A172 (cell line): ENCODE data around the gene RBMS1. TPM values are rescaled to one million over a fixed set of nuclear protein-coding genes. Genes with fewer than 3 reads are reported as not detected.
"Not testable (repeated sequence)": the region's sequence is repeated elsewhere in the genome, so short reads cannot be mapped to it uniquely, and the experiment has no call there.

Source experiments
- DNase-seq: peaks from one replicate; pipeline ENCODE4 v3.0.0-alpha.2; 2015; ENCODE audit warnings: low spot score
- total RNA-seq: library from RNA; depleted of rRNA; stranded (reverse); fragments of >200 nt; shearing (Covaris generic); gene quantifications from 2 replicates; pipeline ENCODE4 v1.2.3, GENCODE V29; 2014

RBMS1 gene
- total RNA-seq, 1 experiment from 2014 or later = 83.7 TPM

DNA sequence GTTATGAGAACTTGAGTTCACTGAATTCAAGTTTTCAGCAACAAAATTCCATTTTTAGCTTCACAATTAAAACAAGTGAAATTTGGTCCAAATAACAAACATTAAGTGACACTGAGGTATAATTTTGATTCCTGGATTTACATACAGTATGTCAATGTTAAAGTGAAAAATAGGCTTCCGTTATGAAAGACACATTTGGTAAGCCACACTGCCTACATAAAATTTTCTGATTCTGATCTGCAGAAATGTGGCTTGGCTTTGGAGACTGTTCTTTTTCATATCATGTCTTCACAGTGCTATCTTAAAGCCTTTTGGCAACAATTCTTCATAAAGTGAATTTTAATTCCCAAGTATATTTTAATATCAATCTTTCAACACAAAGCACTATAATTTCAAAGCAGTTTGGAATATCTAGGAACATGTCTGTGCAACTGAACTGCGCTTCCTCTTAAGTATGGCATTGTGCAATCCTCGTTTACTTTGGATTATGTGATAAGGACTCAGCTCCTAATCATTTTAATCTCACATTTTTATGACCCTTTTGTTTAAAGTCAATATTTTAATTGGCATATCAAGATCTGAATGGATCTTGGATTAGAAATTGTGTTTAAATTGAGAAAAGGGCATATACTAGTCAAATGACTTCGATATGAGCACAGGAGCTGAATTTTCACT, 60.0 kb downstream of the RBMS1 start:
- DNase-seq = no peak

DNA sequence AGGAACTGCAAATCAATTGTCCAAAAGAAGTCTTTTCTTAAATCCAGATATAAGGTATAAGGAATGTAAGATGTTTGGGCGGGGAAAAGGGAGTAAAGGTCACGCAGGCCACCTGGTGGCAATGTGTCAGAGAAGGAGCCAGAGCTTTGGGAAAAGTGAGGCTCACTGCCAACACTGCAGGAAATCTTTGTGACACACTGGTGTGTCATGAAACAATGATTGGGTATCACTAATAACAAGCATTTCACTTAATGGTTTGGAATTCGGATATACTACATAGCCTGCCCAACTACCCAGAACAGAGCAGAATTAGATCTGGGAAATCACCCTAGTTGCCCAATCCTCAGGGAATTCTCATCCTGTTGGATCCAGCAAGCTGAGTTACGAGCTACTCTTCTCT, 61.0 kb downstream of the RBMS1 start:
- peak; percentile 86 for DNase-seq

- no peak for DNase-seq
Observed at GRCh38 chr2:160431441-160431840, 62.2 kb downstream of the RBMS1 start.

DNA sequence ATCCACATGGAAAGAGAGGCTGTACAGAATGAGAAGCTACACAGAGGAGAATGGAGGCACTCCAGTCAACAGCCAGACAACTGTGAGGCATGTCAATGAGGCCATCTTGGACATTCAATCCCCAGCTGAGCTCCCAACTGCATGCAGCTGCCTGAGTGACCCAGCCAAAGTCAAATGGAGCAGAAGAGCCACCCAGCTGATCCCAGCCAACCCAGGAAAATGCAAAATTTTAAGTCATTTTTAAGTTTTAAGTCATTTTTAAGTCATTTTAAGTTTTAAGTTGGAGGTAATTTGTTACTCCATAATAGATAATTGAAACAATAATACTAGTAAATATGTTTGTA, 63.6 kb downstream of the RBMS1 start:
- no peak for DNase-seq

- peak; percentile 68 for DNase-seq
Observed at GRCh38 chr2:160429248-160430000, 64.2 kb downstream of the RBMS1 start.

DNA sequence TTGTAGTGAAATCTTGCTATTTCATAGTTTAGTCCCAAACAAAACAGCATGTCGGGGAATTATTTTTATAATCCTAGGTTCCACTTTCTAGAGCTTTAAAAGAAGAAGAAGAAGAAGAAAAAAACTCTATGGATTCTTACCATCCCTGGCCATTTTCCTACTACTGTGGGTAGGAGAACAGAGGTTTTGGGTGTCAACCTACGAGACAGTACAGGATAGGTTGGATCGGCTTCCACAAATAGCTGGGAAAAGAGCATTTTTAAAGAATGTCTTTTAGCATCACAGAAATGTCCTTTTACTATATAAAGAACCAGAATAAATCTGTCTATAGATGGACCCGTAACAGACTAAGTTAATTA, 65.2 kb downstream of the RBMS1 start:
- no peak for DNase-seq

DNA sequence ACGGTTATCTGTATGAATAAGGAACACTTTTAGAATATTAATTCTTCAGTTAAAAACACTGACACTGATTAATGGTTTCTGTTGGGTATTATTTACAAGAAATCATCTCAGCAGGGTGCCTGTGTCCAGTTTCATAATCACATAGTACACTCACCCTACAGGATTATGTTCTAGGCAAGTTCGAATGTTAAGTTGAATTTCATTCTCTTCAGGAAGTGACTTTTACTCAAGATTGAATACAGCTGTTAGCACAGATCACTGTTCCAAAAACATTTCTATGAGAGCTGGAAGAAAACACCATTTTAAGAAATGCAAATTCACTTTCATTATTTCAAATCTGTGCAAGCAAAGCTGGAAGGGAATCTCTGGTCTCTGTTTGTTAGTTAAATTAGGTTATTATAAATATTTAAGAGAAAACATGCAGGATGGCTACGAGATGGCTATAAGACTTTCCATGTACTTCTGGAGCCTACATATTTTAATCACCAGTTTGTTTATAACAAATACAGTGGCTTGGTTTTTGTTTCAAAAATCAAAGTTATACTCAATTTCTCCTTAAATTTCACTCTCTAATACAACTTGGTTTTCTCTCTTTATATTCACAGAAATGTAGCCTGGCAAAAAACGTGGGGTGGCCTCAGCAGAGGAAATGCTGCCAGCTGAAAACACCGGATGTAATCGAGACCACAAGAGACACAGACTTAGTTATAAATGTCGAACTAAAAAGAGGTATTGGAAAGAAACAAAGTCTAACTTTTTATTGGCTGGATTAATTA, 65.8 kb downstream of the RBMS1 start:
- DNase-seq = peak; percentile 53

- DNase-seq = no peak
Observed at GRCh38 chr2:160426604-160427003, 67.0 kb downstream of the RBMS1 start.

- DNase-seq = no peak
Observed at GRCh38 chr2:160425434-160426151, 68.0 kb downstream of the RBMS1 start.

DNA sequence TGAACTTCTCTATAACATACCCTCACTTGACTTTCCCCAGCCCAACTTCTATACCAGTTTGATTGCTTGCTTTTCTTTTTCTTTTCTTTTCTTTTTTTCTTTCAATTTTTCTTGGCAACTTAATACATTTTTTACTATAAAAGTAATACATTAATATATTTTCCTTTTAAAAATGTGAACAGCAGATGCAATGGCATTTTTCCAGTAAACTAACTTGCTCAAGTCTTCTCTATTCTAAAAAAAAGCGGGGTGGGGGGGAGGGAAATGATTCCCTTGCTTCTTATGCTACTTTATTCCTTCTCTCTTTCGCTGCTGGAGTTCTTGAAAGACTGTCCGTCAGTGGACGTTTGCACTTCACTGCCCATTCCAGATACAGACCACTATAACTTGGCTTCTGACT, 70.5 kb downstream of the RBMS1 start:
- no peak for DNase-seq

DNA sequence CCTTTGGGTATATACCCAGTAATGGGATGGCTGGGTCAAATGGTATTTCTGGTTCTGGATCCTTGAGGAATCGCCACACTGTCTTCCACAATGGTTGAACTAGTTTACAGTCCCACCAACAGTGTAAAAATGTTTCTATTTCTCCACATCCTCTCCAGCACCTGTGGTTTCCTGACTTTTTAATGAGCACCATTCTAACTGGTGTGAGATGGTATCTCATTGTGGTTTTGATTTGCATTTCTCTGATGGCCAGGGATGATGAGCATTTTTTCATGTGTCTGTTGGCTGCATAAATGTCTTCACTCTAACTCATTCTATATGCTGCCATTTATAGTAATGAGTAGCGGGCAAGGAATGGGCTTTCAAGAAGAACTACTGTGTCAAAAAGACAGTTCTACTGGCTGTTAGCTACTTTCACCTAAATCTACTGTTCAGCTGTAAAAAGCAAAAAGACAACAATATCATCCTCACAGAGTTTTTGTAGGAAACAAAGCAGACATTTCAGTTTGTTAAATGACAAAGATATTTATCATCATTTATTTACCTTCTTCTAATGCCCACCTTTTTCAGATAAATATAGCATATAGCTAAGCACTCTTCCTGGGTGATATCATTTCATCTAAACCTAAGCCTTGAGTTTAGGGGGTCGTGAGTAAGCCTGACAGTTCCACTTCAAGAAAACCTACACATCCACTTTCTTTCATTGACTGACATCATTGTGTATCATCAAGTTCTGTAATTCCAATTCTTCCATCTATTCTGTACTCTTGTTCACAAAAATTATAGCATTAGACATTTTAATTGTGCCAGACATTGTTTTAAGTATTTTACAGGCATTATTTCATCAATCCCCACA, 71.7 kb downstream of the RBMS1 start:
- DNase-seq = not testable (repeated sequence)

GRCh38 chr2:160420711-160421110, 72.9 kb downstream of the RBMS1 start:
- DNase-seq = peak; percentile 57

GRCh38 chr2:160419776-160420505, 73.7 kb downstream of the RBMS1 start:
- DNase-seq = no peak

GRCh38 chr2:160418853-160419252, 74.8 kb downstream of the RBMS1 start:
- DNase-seq = no peak

- no peak for DNase-seq
Observed at GRCh38 chr2:160418398-160418765, 75.2 kb downstream of the RBMS1 start.

- peak; percentile 88 for DNase-seq
Observed at GRCh38 chr2:160417745-160418397, 75.7 kb downstream of the RBMS1 start.

DNA sequence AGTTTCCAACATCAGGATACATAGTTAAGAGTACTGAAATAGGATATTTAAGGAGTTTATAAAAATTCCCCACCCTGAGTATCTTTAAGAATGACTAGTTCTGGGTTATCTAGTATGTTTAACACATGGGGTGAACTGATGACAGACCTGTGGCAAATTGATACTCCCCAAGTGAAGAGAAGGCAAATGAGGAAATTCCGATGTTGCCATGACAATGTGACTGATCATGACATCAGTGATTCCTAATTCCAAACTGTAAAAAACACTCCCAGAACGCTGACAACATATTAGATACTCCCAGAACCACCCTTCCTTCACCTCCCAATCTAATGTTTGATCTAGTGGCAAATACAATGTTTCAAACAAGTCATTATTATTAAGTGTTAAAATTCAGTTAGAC, 77.6 kb downstream of the RBMS1 start:
- DNase-seq = no peak

GRCh38 chr2:160411955-160412354, 81.7 kb downstream of the RBMS1 start:
- DNase-seq = no peak

DNA sequence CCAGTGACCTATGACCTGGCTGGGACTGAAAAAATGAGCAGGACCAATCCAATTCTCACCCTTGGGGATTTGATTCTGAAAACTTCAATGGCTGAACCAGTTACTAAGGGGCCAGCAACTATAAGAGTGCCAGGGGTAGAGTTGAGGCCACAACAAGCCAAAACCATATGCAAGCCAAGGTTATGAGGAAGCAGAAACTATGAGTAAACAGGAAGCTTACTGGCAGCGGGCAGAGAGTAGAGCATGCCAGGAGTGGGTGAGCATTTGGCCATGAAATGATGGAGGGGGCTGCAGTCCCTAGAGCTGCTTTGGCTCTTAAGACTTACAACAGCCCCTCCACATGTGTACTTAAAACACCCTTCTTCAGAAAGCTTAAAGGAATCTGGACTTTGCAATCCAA, 82.4 kb downstream of the RBMS1 start:
- DNase-seq = peak; percentile 71

DNA sequence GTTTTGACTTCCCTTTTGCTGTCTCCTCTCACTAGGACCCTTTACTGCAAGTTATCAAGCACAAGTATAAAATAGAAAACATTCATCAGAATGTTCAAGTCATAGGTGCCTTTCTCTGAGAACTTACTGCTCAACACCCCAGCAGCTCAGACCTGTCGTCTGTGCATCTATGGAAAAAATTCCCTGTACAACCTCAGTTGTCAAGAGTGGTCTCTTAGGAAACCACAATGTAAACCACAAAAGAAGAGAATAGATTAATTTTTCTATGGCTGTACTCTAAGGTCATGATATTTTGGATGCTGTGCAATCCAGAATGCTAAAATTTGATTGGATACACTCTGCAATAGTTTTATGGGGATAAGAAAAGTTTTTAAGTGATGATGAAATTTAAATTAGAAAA, 84.1 kb downstream of the RBMS1 start:
- DNase-seq = no peak
